Ishikawa (cell line): ENCODE results near the gene RNFT2.

Experiments
- FOXM1 ChIP-seq: IDR thresholded peaks from 2 replicates; pipeline ENCODE4 v1.6.1; 2012; ENCODE audit warnings: low read depth, borderline replicate concordance
- MAX ChIP-seq: IDR thresholded peaks from 2 replicates; pipeline ENCODE4 v1.6.1; 2012
- RAD21 ChIP-seq: IDR thresholded peaks from 2 replicates; pipeline ENCODE4 v1.6.1; 2012; ENCODE audit warnings: low read depth

- no peak for TF ChIP-seq MAX
- no peak for TF ChIP-seq RAD21
- TF ChIP-seq FOXM1, result no peak
Observed at GRCh38 chr12:116735951-116736599, 2.0 kb upstream of the RNFT2 start.
